Gastrocnemius medialis (tissue), 4 donors: ENCODE results near the gene ZNF76.
A peak's percentile ranks its signal among the peaks of the same experiment; 100 is the strongest.

Source experiments
- CTCF ChIP-seq, 5 experiments: fragments of 450-650 bp in 3 of 5; fragments of 200-600 bp in 2 of 5; sonication (generic) in 2 of 5; IDR thresholded peaks in 4 of 5; conservative IDR thresholded peaks in 1 of 5; 1 replicate in 4 of 5; 2 replicates in 1 of 5; pipeline ENCODE4 v1.5.1; 2016 to 2019; ENCODE audit warnings: antibody characterized with exemption in 5 of 5, mild to moderate bottlenecking in 3 of 5, moderate library complexity in 3 of 5
- POLR2A ChIP-seq, 2 donors: fragments of 450-650 bp; IDR thresholded peaks; one replicate each; pipeline ENCODE4 v1.6.1; 2017; ENCODE audit warnings: antibody characterized with exemption in 2 of 2, mild to moderate bottlenecking in 2 of 2, moderate library complexity in 2 of 2

DNA sequence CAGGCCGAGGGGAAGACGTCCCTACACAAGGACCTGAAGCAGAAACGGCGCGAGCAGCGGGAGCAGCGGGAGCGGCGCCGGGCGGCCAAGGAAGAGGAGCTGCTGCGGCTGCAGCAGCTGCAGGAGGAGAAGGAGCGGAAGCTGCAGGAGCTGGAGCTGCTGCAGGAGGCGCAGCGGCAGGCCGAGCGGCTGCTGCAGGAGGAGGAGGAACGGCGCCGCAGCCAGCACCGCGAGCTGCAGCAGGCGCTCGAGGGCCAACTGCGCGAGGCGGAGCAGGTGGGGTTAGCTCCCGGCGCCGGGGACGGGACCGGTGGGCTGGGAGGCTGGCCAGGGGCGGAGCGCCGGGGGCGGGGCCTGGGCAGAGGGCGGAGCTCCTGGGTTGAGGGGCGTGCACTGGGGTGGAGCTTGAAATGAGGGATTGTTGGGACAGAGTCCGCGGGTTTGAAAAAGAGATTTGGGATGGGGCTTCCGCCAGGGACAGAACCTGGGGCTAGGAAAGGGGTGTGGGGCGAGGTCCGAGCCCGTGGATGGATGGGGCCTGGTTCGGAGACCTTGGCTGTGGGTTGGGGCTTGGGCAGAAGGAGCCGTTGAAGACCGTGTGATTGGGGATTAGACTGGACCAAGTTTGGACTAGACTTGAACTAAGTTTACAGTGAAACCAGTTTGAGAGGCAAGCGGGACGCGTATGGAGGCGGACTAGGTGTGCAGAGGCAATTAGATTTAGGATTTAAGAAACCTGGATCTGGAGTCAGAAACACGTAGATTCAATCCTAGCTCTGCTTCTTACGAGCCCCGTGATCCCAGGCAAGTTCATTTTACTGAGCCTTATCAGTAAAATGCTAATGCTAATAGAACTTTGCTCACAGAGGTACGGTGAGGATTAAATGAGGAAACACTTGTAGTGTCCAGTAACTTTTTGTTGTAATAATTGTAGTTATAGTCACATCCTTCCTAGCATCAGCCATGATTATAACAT, 58.9 kb downstream of the ZNF76 start:
- TF ChIP-seq CTCF (IDR thresholded peaks at IDR 0.05 in 4 of 5, conservative IDR thresholded peaks at IDR 0.05 in 1 of 5) (peak in 2 of 5 experiments; percentile 14 to 20), POLR2A (IDR thresholded peaks at IDR 0.05) (peak in 1 of 2 donors; percentile 34)
